ENCODE data around the gene AXIN1.

AXIN1 gene

DNA sequence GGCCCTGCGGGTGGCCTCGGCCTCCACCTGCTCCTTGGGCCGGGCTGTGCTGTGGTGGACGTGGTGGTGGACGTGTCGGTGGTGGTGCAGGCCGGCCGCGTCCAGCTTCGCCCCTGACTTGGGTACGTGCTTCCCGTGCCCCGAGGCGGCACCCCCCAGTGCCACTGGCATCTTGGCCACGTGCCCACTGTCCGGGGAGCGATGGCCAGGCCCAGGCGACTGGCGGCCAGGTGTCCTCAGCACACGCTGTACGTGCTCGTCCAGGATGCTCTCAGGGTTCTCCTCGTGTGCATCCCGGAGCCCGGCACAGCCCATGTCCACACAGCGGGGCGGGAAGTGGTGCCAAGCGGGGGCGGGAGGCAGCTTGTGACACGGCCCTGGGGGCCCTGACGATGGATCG lies 54.7 kb downstream of the AXIN1 start:
- no peak for DNase-seq

DNA sequence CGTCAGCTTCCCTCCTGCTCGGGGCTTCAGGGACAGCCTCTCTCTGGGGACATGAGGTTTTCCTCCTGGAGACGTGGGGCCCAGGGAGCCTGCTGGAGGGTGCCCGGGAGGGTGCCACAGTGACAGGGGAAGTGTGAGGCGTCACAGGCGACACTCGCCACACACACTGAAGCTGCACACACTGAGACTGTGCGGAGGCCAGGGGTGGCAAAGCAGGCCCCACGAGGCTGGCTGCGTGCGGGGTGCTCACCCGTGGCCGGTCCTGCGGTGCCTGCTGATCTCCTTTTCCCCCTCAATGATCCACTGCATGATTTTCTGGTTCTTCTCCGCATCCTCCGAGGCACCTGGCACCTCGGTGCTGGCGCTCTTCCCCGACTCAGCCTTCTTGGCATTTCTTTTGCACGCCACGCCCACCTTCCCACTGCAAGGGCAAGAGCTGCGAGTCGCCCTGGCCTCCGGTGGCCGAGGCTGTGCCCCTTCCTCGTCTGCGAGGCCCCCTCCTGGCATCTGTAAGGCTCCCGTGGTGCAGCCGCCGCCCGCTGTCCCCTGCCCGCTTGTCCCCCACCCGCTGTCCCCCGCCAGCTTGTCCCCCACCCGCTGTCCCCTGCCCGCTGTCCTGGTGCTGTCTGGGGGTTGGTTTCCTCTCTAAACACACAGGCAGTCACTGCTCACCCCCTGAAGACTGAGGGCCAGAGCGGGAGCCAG lies 55.6 kb downstream of the AXIN1 start:
- DNase-seq, result no peak

DNA sequence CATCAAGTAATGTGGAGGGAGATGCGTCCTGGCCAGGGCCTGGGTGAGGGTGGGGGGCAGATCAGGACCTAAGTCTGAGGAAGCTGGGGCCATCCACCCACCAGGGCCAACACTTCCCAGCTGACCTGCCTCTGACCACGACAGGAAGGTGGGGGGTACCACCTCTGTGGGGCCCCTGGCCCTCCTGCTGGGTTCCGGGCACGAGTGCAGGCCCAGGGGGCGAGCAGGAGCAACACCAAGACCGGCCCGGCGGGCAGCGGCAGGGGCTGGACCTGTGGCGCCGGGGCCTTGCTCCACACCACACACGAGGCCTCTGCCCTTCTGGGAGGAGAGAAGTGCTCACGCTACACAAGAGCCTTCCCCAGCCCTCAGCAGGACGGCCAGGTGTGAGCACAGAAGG lies 56.2 kb downstream of the AXIN1 start:
- no peak for DNase-seq

DNA sequence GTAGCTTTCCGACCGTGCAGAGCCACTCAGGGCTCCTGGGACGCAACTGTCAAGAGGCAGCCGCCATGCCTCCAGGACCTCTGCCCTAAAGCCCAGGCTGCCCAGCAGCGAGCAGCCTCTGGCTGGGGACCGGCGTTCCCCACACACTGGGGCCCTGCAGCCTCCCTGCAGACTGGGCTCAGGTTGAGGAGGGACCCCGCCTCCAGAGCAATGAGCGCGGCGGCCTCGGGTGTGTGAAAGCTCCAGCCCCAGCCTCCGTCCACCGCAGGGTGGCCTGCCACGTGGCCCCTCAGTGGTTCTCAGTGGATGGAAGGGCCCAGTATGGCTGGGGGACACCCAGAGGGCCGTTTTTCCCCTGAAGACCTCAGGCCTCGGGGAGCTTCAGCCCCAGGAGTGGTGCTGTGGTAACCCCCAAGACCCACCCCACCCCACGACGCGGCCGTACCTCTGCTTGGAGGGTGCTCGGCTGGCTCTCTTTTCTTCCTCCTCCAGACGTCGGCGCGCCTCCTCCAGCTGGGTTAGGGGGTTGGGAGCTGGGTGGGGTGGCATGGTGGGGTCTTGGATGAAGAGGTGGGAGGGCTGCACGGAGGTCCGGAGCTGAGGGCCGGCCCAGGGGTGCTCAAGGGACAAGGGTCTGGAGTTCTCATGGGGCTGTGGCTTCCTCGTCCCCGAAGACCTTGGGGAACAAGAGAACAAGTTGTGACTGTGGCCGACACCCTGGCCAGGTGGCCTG lies 59.3 kb downstream of the AXIN1 start:
- no peak for DNase-seq

DNA sequence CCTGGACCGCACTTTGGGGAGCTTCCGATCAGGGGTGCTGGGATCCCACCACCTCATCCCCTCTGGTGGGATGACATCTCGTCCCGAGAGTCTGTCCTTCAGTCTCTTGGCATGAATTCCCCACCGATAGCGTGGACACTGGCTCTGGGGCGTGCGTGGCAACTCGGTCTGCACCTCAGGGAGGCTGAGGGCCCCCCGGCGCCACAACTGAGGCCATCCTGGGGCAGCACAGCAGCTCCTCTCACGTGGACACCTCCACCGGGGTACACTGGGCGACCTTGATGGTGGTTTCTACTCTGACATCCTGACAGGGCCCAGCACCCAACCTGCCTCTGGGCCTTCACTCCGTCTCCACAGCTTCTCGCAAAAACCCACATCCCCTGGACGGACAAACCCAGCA lies 61.0 kb downstream of the AXIN1 start:
- DNase-seq, result no peak

DNA sequence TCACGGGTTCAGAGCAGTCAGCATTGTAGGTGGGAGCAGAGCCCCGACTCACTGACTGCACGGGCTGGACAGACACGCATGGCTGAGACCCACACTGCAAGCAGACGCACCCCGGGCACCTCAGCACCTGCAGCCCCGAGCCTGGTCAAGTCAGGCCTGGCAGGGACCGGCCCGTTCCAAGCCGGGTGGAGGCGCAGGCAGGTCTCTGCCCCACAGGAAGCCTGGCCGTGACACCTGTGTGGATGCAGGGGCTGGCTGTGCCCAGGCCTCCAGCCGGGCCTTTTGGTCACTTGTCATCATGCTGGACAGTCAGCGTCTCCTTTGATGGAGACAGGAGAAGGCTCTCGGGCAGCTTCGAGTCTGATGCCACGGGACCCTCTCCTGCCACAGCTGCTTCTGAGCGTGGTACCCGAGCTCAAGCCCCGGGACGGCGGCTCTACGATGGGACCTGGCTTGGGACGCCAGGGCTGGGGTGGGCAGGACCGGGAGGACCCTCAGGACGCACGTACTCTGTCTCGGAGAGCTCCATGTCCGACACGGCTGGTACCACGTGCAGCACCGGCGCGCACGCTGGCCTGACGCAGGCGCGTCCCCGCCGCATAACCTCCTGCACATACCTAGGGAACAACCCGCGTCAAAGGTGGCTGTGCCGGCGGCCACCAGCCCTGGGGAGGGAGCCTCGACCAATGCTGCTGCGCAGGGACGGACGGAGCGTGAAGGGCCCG lies 61.7 kb downstream of the AXIN1 start:
- DNase-seq, result no peak

DNA sequence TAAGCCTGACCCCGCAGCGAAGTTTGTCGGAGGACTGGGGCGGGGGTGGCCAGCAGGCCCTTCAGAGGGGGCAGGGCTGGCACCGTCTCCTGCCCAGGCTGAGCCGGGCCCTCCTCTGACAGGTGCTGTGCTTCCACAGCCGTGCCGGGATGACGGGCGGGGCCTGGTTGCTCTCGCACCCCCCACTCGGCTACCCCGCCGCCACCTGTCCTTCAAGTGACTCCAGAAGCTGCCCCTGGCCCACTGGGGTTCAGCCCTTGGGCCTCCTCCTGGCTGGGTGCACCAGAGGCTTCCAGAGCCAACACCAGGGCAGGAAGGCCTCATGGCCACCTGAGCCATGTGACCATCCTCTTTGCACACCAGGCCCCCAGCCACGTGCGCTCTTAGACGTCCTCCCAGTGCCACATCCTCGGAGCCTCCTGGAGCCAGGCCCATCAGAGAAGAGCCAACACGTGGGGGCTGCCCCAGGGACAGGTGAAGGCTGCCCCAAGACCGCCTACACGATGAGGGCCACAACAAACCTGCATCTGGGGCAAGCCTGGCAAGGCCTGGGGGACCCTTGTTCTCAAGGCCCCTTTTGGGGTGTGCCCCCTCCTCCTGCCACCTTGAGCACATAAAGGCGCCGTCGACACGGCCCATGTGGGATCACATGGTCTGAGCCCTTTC lies 62.4 kb downstream of the AXIN1 start:
- DNase-seq, result no peak

DNA sequence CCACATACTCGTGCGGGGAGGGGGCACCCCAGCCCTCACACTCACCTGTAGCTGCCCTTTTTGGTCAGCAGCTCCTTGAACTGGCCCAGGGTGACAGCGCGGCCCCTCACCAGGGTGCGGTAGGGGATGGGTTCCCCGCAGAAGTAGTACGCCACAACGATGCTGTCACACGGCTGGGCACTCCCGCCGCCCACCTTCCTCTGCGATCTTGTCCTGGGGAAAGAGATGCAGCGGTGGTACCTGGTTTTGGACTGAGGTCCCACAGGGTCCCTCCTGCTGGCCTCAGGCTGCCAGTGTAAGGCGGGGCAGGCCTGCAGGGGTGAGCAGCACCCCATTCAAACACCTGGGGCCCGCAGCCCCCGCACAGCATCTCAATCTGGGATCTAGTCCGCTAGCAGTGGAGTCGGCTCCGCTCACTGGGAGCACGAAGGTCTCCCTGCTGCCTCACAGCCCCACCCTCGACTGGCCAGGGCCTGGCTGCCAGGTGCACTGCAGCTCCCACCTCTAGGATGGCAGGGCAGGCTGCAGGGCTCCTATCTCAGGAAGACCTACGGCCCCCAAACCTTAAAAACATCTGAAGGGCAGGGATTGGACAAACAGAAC lies 63.0 kb downstream of the AXIN1 start:
- DNase-seq, result no peak

DNA sequence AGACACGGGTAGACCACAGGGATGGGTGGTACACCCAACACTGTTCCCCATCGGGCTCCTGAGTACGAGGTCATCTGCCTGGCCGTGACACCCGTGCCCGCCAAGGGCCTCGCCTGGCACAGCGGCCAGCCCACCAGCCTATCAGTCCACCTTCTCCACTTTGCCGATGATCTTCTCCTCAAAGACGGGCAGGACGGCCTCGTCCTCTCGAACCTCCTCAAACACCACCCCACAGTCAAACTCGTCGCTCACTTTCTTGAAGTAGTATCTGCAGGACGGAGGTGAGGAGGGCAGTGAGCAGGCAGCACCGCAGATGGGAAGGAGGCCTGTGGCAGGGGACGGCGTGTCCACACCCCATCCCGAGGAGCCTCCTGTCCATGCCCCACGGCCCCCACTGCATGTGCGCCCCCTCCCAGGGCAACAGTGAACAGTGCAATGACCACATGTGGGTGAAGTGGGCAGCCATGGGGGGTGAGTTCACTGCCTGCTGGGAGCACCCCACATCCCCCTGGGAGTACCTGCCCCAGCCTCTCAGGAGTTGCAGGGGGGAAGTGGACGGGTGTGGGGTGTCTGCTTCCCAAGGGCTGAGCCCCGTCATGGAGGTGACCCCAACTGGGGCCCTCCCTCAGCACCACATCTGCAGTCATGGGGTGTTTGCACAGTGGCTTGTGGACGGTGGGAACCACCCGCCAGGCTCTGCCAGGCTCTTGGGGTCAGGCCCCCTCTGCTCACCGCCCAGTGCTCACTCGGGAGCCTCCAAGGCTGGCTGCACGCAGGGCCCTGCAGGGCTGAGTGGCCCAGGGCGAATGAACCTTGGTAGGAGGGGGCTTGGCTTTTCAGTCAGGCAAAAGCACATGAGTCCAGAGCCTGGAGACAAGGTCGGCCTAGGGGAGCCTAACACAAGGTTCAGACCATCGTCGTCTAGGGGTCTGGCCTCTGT lies 64.3 kb downstream of the AXIN1 start:
- DNase-seq, result no peak

DNA sequence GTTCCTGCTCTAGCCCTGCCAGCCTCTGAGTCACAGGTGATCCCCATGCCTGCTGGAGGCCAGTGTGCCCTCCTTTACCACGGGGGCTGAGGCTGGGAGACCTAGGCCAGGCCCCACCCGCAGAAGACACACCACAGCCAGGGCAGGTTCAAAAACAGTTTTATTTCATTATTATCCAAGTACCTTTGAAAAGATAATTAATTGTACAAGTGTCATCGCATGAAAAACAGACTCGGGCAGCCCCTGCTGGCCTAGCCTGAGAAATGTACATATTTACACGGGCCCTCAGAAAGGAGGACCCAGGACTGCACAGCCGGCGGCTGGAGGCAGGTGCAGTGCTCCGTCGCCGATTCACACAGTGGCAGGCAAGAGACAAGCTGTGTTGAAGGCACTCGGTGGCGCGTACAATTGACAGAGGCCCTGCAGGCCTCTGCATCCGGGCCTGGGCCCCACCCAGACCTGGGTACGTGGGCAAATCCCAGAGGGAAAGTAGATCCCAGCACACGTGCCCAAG lies 65.2 kb downstream of the AXIN1 start:
- DNase-seq, result no peak

DNA sequence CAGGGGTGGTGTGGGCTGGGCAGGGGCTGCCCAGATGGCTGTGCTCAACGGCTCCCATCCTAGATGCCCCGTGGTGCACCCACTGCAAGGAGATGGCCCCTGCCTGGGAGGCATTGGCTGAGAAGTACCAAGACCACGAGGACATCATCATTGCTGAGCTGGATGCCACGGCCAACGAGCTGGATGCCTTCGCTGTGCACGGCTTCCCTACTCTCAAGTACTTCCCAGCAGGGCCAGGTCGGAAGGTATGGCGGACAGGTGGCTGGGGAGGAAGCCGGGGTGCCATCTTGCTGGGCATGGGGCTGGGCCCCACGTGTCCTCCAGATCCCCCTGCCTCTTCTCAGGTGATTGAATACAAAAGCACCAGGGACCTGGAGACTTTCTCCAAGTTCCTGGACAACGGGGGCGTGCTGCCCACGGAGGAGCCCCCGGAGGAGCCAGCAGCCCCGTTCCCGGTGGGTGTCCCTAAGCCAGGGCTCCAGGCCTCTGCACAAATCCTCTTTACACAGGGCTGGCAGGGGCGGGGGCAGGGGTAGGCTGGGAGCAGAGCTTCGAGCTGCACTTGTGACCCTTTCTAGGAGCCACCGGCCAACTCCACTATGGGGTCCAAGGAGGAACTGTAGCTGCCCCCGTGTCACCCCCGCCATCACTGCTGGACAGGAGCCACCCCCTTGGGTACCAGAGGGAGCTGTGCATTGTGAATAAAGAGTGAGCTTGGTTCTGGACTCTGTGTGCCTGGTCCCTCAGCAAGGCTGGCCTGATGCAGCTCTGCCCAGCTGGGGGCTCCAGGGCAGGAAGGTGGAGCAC lies 65.8 kb downstream of the AXIN1 start:
- DNase-seq, result no peak

DNA sequence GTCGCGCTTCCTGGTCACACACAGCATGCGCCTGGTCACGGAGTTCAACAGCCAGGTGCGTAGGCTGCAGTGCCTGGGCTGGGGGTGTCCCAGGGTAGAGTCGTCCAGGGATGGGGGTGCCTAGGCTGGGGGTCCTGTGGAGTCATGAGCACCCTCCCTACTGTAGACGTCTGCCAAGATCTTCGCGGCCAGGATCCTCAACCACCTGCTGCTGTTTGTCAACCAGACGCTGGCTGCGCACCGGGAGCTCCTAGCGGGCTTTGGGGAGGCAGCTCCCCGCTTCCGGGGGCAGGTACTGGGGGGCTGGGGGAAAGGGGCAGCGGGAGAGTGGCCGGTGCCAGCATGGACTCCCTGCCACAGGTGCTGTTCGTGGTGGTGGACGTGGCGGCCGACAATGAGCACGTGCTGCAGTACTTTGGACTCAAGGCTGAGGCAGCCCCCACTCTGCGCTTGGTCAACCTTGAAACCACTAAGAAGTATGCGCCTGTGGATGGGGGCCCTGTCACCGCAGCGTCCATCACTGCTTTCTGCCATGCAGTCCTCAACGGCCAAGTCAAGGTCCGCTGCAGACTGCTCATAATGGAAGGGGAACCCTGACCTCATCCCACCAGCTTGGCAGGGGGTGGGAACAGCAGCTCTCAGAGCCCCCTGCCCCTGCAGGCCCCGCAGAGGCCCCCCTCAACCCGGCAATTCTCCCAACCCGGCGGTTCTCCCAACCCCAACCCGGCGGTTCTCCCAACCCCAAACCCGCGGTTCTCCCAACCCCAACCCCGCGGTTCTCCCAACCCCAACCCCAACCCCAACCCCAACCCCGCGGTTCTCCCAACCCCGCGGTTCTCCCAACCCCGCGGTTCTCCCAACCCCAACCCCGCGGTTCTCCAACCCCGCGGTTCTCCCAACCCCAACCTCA lies 67.1 kb downstream of the AXIN1 start:
- DNase-seq, result no peak

DNA sequence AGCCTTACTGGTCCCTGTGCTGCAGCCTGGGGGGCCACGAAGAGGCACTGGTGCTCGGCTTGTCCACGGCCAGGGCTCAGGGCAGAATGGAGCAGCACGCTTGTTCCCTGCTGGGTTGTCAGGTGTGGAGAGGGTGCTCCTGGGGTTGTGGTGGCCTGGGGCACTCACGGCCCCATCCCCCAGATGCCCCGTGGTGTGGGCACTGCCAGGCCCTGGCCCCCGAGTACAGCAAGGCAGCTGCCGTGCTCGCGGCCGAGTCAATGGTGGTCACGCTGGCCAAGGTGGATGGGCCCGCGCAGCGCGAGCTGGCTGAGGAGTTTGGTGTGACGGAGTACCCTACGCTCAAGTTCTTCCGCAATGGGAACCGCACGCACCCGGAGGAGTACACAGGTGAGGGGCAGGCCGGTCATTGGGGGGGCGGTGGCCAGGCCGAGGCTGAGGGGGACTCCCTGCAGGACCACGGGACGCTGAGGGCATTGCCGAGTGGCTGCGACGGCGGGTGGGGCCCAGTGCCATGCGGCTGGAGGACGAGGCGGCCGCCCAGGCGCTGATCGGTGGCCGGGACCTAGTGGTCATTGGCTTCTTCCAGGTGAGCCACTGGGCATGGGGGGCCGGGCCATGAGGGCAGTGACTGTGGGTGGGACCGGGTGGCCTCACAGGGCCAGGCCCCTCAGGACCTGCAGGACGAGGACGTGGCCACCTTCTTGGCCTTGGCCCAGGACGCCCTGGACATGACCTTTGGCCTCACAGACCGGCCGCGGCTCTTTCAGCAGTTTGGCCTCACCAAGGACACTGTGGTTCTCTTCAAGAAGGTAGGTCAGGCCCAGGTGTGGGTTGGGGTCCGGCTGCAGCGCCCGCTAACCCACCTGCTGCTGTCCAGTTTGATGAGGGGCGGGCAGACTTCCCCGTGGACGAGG lies 68.1 kb downstream of the AXIN1 start:
- DNase-seq, result no peak

DNA sequence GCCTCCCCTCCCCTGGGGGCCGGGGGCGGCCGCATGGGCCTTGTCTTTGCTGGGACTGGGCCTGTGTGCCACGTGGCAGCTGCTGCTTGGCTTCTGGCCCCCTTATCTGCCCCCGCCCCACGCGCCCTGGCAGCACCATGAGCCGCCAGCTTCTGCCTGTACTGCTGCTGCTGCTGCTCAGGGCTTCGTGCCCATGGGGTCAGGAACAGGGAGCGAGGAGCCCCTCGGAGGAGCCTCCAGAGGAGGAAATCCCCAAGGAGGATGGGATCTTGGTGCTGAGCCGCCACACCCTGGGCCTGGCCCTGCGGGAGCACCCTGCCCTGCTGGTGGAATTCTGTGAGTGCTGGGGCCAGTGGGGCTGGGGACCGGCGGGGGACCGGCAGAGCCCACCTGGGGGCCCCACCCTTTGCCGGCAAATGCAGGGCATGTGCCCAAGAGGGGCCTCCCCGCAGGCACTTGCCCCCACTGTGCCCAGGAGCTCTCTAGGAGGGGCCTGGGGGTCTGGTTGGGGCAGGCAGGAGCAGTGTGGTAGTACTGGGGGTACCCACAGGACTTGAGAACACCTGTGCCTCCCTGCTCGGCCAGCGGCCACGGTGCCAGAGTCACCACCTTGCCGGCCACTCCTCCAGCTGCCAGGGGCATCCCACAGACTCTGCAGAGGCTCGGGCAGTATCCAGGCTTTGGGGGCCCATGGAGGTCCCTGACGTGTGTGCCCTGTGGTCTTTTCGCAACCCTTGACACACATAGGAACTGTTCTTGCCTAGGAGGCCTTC lies 69.3 kb downstream of the AXIN1 start, which contains the start of gene PDIA2:
Gene PDIA2 (plus strand): TSS at position 132 of the 773 bp plus-strand sequence. CDS start 6 bp downstream, at position 138.
- DNase-seq, result no peak

DNA sequence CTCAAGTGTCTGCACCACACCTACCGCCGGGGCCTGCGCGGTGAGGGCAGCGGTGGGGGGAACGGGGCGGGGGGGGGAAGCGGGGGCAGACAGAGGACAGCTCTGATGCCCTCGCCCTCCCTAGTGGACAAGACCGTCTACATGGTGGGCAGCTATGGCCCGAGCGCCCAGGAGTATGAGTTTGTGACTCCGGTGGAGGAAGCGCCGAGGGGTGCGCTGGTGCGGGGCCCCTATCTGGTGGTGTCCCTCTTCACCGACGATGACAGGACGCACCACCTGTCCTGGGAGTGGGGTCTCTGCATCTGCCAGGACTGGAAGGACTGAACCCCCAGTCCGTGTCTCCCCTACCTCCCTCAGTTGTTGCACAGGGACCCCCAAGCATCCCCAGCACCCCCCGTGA lies 70.0 kb downstream of the AXIN1 start:
- no peak for DNase-seq

DNA sequence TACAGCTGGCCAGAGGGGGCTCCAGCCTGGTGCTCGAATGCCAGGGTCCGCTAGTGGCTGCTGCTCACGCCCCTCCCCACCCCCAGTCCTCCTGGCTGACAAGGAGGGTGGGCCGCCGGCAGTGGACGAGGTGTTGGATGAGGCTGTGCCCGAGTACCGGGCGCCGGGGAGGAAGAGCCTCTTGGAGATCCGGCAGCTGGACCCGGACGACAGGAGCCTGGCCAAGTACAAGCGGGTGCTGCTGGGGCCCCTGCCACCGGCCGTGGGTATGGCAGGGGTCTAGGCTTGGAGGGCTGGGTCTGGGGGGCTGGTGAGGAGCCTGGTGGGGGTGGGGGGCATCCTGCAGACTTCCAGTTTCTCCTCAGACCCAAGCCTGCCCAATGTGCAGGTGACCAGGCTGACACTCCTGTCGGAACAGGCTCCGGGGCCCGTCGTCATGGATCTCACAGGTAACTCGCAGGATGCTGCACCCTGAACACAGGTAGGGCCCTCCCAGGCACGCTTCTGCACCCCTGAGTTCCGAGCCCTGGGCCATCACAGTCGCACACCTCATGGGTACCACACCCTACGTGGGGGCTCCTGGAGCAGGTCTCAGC lies 70.8 kb downstream of the AXIN1 start:
- no peak for DNase-seq
